ENCODE data around the gene RUFY3. TPM values are rescaled to one million over a fixed set of nuclear protein-coding genes. Genes with fewer than 3 reads are reported as not detected.

The RUFY3 gene
- total and polyA plus RNA-seq, 2 experiments from 2014 or later = 18.3 to 29.2 TPM

DNA sequence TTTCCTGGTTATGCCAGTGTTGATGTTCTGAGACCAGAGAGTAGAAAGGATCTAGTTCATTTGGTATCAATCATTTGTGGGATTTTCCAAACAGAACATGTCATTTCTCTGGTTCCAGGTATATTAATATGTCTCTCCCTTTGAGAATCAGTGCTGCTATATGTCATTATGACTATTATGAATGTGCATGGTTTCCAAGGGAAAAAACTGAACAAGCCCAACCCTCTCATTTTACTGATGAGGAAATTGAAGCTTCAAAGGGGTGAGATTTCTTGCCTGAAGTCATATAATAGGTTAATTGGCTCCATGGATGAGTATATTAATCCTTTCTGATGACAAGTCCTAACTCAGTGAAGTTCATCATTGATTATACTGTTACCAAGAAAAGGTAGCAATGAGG, 31.9 kb downstream of the RUFY3 start:
- Mint-ChIP-seq H3K27me3 (ENCODE audit: insufficient read depth, low read depth, poor library complexity) (no peaks in the 10 kb centered on the region), H3K4me3 (no peak overlapping the region), H3K9me3 (no peaks in the 10 kb centered on the region), H3K36me3 (ENCODE audit: low read depth) (no peaks in the 10 kb centered on the region), H3K27ac (no peak overlapping the region), H3K4me1 (no peaks in the 10 kb centered on the region)
- DNase-seq (ENCODE audit: low spot score) = no peak
- no peaks in the 10 kb centered on the region for H3K9me2 ChIP-seq (ENCODE audit: insufficient read depth)
- no peak overlapping the region for H3K27ac ChIP-seq (ENCODE audit: low read depth)
- H3F3A ChIP-seq (replicated peaks; ENCODE audit: low read depth) = no peaks in the 10 kb centered on the region
- no peak overlapping the region for H3K4me3 ChIP-seq
- no peak overlapping the region for H3K4me2 ChIP-seq
- no peak for ATAC-seq
- H3K4me1 ChIP-seq (ENCODE audit: insufficient read depth) = no peaks in the 10 kb centered on the region
- no peaks in the 10 kb centered on the region for H4K20me1 ChIP-seq (replicated peaks; ENCODE audit: insufficient read depth)
- no peak overlapping the region for H2AFZ ChIP-seq
- no peaks in the 10 kb centered on the region for H3K36me3 ChIP-seq (ENCODE audit: insufficient read depth)
- peaks cover 3% of the 10 kb centered on the region; the same call in 1 of the 2 replicates for H3K79me2 ChIP-seq (replicated peaks; ENCODE audit: insufficient read depth)
- H3K27me3 ChIP-seq (ENCODE audit: insufficient read depth) = no peaks in the 10 kb centered on the region
- TF ChIP-seq ZNF331 (CRISPR knock-in tag; IDR thresholded peaks at IDR 0.05; ENCODE audit: low read depth) = no peak
- TF ChIP-seq POLR2AphosphoS5 (IDR thresholded peaks at IDR 0.05; ENCODE audit: low read depth) = no peak
- TF ChIP-seq NANOG (IDR thresholded peaks at IDR 0.05; ENCODE audit: borderline replicate concordance) = no peak
- TF ChIP-seq STAT1 (IDR thresholded peaks at IDR 0.05; ENCODE audit: unreplicated experiment) = no peak
- TF ChIP-seq, protein P1, sequence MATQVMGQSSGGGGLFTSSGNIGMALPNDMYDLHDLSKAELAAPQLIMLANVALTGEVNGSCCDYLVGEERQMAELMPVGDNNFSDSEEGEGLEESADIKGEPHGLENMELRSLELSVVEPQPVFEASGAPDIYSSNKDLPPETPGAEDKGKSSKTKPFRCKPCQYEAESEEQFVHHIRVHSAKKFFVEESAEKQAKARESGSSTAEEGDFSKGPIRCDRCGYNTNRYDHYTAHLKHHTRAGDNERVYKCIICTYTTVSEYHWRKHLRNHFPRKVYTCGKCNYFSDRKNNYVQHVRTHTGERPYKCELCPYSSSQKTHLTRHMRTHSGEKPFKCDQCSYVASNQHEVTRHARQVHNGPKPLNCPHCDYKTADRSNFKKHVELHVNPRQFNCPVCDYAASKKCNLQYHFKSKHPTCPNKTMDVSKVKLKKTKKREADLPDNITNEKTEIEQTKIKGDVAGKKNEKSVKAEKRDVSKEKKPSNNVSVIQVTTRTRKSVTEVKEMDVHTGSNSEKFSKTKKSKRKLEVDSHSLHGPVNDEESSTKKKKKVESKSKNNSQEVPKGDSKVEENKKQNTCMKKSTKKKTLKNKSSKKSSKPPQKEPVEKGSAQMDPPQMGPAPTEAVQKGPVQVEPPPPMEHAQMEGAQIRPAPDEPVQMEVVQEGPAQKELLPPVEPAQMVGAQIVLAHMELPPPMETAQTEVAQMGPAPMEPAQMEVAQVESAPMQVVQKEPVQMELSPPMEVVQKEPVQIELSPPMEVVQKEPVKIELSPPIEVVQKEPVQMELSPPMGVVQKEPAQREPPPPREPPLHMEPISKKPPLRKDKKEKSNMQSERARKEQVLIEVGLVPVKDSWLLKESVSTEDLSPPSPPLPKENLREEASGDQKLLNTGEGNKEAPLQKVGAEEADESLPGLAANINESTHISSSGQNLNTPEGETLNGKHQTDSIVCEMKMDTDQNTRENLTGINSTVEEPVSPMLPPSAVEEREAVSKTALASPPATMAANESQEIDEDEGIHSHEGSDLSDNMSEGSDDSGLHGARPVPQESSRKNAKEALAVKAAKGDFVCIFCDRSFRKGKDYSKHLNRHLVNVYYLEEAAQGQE (IDR thresholded peaks at IDR 0.05; ENCODE audit: unreplicated experiment) = no peak
- TF ChIP-seq EZH2phosphoT487 (IDR thresholded peaks at IDR 0.05; ENCODE audit: unreplicated experiment) = no peak
- TF ChIP-seq, protein P2, sequence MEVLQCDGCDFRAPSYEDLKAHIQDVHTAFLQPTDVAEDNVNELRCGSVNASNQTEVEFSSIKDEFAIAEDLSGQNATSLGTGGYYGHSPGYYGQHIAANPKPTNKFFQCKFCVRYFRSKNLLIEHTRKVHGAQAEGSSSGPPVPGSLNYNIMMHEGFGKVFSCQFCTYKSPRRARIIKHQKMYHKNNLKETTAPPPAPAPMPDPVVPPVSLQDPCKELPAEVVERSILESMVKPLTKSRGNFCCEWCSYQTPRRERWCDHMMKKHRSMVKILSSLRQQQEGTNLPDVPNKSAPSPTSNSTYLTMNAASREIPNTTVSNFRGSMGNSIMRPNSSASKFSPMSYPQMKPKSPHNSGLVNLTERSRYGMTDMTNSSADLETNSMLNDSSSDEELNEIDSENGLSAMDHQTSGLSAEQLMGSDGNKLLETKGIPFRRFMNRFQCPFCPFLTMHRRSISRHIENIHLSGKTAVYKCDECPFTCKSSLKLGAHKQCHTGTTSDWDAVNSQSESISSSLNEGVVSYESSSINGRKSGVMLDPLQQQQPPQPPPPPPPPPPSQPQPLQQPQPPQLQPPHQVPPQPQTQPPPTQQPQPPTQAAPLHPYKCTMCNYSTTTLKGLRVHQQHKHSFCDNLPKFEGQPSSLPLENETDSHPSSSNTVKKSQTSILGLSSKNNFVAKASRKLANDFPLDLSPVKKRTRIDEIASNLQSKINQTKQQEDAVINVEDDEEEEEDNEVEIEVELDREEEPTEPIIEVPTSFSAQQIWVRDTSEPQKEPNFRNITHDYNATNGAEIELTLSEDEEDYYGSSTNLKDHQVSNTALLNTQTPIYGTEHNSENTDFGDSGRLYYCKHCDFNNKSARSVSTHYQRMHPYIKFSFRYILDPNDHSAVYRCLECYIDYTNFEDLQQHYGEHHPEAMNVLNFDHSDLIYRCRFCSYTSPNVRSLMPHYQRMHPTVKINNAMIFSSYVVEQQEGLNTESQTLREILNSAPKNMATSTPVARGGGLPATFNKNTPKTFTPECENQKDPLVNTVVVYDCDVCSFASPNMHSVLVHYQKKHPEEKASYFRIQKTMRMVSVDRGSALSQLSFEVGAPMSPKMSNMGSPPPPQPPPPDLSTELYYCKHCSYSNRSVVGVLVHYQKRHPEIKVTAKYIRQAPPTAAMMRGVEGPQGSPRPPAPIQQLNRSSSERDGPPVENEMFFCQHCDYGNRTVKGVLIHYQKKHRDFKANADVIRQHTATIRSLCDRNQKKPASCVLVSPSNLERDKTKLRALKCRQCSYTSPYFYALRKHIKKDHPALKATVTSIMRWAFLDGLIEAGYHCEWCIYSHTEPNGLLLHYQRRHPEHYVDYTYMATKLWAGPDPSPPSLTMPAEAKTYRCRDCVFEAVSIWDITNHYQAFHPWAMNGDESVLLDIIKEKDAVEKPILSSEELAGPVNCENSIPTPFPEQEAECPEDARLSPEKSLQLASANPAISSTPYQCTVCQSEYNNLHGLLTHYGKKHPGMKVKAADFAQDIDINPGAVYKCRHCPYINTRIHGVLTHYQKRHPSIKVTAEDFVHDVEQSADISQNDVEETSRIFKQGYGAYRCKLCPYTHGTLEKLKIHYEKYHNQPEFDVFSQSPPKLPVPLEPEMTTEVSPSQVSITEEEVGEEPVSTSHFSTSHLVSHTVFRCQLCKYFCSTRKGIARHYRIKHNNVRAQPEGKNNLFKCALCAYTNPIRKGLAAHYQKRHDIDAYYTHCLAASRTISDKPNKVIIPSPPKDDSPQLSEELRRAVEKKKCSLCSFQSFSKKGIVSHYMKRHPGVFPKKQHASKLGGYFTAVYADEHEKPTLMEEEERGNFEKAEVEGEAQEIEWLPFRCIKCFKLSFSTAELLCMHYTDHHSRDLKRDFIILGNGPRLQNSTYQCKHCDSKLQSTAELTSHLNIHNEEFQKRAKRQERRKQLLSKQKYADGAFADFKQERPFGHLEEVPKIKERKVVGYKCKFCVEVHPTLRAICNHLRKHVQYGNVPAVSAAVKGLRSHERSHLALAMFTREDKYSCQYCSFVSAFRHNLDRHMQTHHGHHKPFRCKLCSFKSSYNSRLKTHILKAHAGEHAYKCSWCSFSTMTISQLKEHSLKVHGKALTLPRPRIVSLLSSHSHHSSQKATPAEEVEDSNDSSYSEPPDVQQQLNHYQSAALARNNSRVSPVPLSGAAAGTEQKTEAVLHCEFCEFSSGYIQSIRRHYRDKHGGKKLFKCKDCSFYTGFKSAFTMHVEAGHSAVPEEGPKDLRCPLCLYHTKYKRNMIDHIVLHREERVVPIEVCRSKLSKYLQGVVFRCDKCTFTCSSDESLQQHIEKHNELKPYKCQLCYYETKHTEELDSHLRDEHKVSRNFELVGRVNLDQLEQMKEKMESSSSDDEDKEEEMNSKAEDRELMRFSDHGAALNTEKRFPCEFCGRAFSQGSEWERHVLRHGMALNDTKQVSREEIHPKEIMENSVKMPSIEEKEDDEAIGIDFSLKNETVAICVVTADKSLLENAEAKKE (CRISPR knock-in tag; IDR thresholded peaks at IDR 0.05) = no peak
- no peak for TF ChIP-seq ZNF114 (CRISPR knock-in tag; IDR thresholded peaks at IDR 0.05)
- TF ChIP-seq, protein P3, sequence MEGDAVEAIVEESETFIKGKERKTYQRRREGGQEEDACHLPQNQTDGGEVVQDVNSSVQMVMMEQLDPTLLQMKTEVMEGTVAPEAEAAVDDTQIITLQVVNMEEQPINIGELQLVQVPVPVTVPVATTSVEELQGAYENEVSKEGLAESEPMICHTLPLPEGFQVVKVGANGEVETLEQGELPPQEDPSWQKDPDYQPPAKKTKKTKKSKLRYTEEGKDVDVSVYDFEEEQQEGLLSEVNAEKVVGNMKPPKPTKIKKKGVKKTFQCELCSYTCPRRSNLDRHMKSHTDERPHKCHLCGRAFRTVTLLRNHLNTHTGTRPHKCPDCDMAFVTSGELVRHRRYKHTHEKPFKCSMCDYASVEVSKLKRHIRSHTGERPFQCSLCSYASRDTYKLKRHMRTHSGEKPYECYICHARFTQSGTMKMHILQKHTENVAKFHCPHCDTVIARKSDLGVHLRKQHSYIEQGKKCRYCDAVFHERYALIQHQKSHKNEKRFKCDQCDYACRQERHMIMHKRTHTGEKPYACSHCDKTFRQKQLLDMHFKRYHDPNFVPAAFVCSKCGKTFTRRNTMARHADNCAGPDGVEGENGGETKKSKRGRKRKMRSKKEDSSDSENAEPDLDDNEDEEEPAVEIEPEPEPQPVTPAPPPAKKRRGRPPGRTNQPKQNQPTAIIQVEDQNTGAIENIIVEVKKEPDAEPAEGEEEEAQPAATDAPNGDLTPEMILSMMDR (conservative IDR thresholded peaks at IDR 0.05; ENCODE audit: low read depth in 2 of 2) = no peak
- no peak for TF ChIP-seq EZH2 (IDR thresholded peaks at IDR 0.05; ENCODE audit: low read depth, unreplicated experiment)
- TF ChIP-seq JUNB (IDR thresholded peaks at IDR 0.05; ENCODE audit: unreplicated experiment) = no peak
- TF ChIP-seq, protein P4, sequence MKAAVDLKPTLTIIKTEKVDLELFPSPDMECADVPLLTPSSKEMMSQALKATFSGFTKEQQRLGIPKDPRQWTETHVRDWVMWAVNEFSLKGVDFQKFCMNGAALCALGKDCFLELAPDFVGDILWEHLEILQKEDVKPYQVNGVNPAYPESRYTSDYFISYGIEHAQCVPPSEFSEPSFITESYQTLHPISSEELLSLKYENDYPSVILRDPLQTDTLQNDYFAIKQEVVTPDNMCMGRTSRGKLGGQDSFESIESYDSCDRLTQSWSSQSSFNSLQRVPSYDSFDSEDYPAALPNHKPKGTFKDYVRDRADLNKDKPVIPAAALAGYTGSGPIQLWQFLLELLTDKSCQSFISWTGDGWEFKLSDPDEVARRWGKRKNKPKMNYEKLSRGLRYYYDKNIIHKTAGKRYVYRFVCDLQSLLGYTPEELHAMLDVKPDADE (IDR thresholded peaks at IDR 0.05) = no peak

Data from GM23338 (cell line).